NT2/D1 (cell line): Measurements from ENCODE around the gene TENM4.

ENCODE experiments used
- SUZ12 ChIP-seq: IDR thresholded peaks from 2 replicates; pipeline ENCODE4 v1.6.1; 2011; ENCODE audit not compliant: insufficient read length, insufficient read depth; ENCODE audit errors: extremely low read depth
- YY1 ChIP-seq: IDR thresholded peaks from 2 replicates; pipeline ENCODE4 v1.6.1; 2011; ENCODE audit not compliant: insufficient read length, insufficient read depth
- ZNF274 ChIP-seq: IDR thresholded peaks from 2 replicates; pipeline ENCODE4 v1.6.1; 2011; ENCODE audit warnings: mild to moderate bottlenecking, low read depth, low read length

DNA sequence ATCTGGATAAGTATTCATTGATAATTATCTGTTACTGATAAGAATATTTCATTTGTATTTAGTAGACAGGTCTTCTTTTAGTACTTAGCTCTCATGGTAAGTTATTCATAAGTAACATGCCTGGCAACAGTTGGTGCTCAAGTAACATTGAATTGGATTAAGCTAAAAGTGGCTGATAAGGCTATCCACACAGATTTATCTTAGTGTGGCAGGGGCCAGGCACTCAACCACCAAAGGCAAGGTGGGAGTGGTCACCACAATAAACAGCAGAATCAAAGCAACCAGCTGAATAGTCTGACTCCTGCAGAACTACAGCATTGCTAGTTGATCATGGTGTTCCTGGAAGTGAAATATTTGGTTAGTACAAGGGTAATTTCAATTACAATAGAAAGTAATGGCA, 833.1 kb downstream of the TENM4 start:
- TF ChIP-seq ZNF274: no peak
- TF ChIP-seq SUZ12: no peak
- TF ChIP-seq YY1: no peak
